PC-3 (cell line): ENCODE measurements around the gene NFATC1.

Source experiments
- EZH2 ChIP-seq: fragments of 300-600 bp; sonication (generic); IDR thresholded peaks from one replicate; pipeline ENCODE4 v1.6.1; 2017; ENCODE audit warnings: antibody characterized with exemption, mild to moderate bottlenecking, low read length; ENCODE audit not compliant: unreplicated experiment
- TF ChIP-seq, protein P1 (sequence below): fragments of 300-600 bp; sonication (generic); conservative IDR thresholded peaks from 2 replicates; pipeline ENCODE4 v1.5.1; 2017; ENCODE audit warnings: antibody characterized with exemption, low read depth, mild to moderate bottlenecking, low read length

DNA sequence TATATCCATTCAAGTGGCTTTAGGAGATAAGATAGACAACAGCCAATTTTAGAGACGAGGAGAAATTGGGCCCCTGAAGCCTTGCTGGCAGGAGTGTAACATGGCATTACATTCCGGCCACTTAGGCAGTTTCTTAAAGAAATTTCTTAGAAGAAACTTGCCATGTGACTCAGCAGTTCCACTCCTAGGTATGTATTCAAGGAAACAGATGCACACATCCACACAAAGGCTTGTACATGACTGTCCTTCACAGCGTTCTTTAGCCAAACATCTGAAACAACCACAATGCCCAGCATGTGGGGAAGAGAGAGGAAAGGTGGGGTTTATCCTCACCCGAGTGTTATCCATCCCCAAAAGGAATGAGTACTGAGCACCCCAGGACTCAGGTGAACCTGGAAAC, 107.1 kb downstream of the NFATC1 start:
- TF ChIP-seq, protein P1, sequence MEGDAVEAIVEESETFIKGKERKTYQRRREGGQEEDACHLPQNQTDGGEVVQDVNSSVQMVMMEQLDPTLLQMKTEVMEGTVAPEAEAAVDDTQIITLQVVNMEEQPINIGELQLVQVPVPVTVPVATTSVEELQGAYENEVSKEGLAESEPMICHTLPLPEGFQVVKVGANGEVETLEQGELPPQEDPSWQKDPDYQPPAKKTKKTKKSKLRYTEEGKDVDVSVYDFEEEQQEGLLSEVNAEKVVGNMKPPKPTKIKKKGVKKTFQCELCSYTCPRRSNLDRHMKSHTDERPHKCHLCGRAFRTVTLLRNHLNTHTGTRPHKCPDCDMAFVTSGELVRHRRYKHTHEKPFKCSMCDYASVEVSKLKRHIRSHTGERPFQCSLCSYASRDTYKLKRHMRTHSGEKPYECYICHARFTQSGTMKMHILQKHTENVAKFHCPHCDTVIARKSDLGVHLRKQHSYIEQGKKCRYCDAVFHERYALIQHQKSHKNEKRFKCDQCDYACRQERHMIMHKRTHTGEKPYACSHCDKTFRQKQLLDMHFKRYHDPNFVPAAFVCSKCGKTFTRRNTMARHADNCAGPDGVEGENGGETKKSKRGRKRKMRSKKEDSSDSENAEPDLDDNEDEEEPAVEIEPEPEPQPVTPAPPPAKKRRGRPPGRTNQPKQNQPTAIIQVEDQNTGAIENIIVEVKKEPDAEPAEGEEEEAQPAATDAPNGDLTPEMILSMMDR: no peak
- no peak for TF ChIP-seq EZH2
